ENCODE results near the gene FAR2.

Gene FAR2

GRCh38 chr12:29204521-29204920, 55.4 kb downstream of the FAR2 start:
- DNase-seq (ENCODE audit: low read depth), result no peak

- DNase-seq (ENCODE audit: low read depth), result no peak
Observed at GRCh38 chr12:29207120-29207519, 58.0 kb downstream of the FAR2 start.

- DNase-seq (ENCODE audit: low read depth), result no peak
Observed at GRCh38 chr12:29208060-29208459, 59.0 kb downstream of the FAR2 start.

- no peak for DNase-seq (ENCODE audit: low read depth)
Observed at GRCh38 chr12:29208936-29209701, 60.0 kb downstream of the FAR2 start.

- no peak for DNase-seq (ENCODE audit: low read depth)
Observed at GRCh38 chr12:29211696-29212095, 62.6 kb downstream of the FAR2 start.

GRCh38 chr12:29212682-29213403, 63.8 kb downstream of the FAR2 start:
- no peak for DNase-seq (ENCODE audit: low read depth)

- no peak for DNase-seq (ENCODE audit: low read depth)
Observed at GRCh38 chr12:29216266-29216665, 67.2 kb downstream of the FAR2 start.

GRCh38 chr12:29216797-29217575, 67.9 kb downstream of the FAR2 start:
- DNase-seq (ENCODE audit: low read depth), result no peak

GRCh38 chr12:29220632-29221336, 71.7 kb downstream of the FAR2 start:
- no peak for DNase-seq (ENCODE audit: low read depth)

GRCh38 chr12:29222200-29222599, 73.1 kb downstream of the FAR2 start:
- DNase-seq (ENCODE audit: low read depth), result no peak

- no peak for DNase-seq (ENCODE audit: low read depth)
Observed at GRCh38 chr12:29223426-29223825, 74.3 kb downstream of the FAR2 start.

GRCh38 chr12:29223956-29224543, 75.0 kb downstream of the FAR2 start:
- no peak for DNase-seq (ENCODE audit: low read depth)

- no peak for DNase-seq (ENCODE audit: low read depth)
Observed at GRCh38 chr12:29224572-29224971, 75.5 kb downstream of the FAR2 start.

- DNase-seq (ENCODE audit: low read depth), result no peak
Observed at GRCh38 chr12:29225834-29226233, 76.8 kb downstream of the FAR2 start.

- no peak for DNase-seq (ENCODE audit: low read depth)
Observed at GRCh38 chr12:29226616-29227015, 77.5 kb downstream of the FAR2 start.

- DNase-seq (ENCODE audit: low read depth), result no peak
Observed at GRCh38 chr12:29228474-29229157, 79.5 kb downstream of the FAR2 start.

GRCh38 chr12:29229158-29229505, 80.1 kb downstream of the FAR2 start:
- no peak for DNase-seq (ENCODE audit: low read depth)

- DNase-seq (ENCODE audit: low read depth), result no peak
Observed at GRCh38 chr12:29229937-29230336, 80.9 kb downstream of the FAR2 start.

- no peak for DNase-seq (ENCODE audit: low read depth)
Observed at GRCh38 chr12:29230800-29231560, 81.9 kb downstream of the FAR2 start.

GRCh38 chr12:29232086-29232485, 83.0 kb downstream of the FAR2 start:
- no peak for DNase-seq (ENCODE audit: low read depth)

- no peak for DNase-seq (ENCODE audit: low read depth)
Observed at GRCh38 chr12:29234552-29234951, 85.5 kb downstream of the FAR2 start.

All from ELR (cell line).